SK-N-SH treated with all-trans-retinoic acid at 6 μM for 48 hours (cell line): ENCODE measurements around the gene CHURC1.

Experiments
- ATAC-seq: fragments of 200-7000 bp; cut with Tn5 transposase; 3 replicates; pipeline ENCODE4 v1.9.1; 2020; ENCODE audit warnings: mild to moderate bottlenecking, moderate library complexity
- BACH2 ChIP-seq: fragments of 250-450 bp; sonication (Bioruptor Pico); IDR thresholded peaks from 2 replicates; pipeline ENCODE4 v1.9.0; 2021; ENCODE audit warnings: mild to moderate bottlenecking, borderline replicate concordance
- CREB5 ChIP-seq: fragments of 250-450 bp; sonication (Bioruptor Pico); IDR thresholded peaks from 2 replicates; pipeline ENCODE4 v1.5.1; 2020; ENCODE audit warnings: low read depth, mild to moderate bottlenecking, moderate library complexity
- CSRNP3 ChIP-seq: fragments of 250-450 bp; sonication (Bioruptor Pico); IDR thresholded peaks from 2 replicates; pipeline ENCODE4 v1.5.1; 2021; ENCODE audit warnings: mild to moderate bottlenecking, moderate library complexity
- GLIS3 ChIP-seq: fragments of 250-450 bp; sonication (Bioruptor Pico); IDR thresholded peaks from 2 replicates; pipeline ENCODE4 v1.5.0; 2020; ENCODE audit warnings: mild to moderate bottlenecking, moderate library complexity
- ISL1 ChIP-seq: fragments of 250-450 bp; sonication (Bioruptor Pico); IDR thresholded peaks from 2 replicates; pipeline ENCODE4 v2.1.2; 2022; ENCODE audit warnings: mild to moderate bottlenecking, moderate library complexity
- OSR1 ChIP-seq: fragments of 250-450 bp; sonication (Bioruptor Pico); IDR thresholded peaks from 2 replicates; pipeline ENCODE4 v1.8.0; 2022; ENCODE audit warnings: moderate library complexity, mild to moderate bottlenecking, inconsistent platforms
- PATZ1 ChIP-seq: fragments of 250-450 bp; sonication (Bioruptor Pico); IDR thresholded peaks from 2 replicates; pipeline ENCODE4 v1.8.0; 2020; ENCODE audit warnings: mild to moderate bottlenecking, moderate library complexity, borderline replicate concordance
- POU6F1 ChIP-seq: fragments of 250-450 bp; sonication (Bioruptor Pico); IDR thresholded peaks from 2 replicates; pipeline ENCODE4 v1.8.0; 2021; ENCODE audit warnings: low read depth, mild to moderate bottlenecking, moderate library complexity, borderline replicate concordance
- PPARA ChIP-seq: fragments of 250-450 bp; sonication (Bioruptor Pico); IDR thresholded peaks from 2 replicates; pipeline ENCODE4 v1.5.0; 2020; ENCODE audit warnings: mild to moderate bottlenecking, borderline replicate concordance
- RARB ChIP-seq: fragments of 250-450 bp; sonication (Bioruptor Pico); IDR thresholded peaks from 2 replicates; pipeline ENCODE4 v1.8.0; 2021; ENCODE audit warnings: mild to moderate bottlenecking, moderate library complexity
- TCF4 ChIP-seq: fragments of 250-450 bp; sonication (Bioruptor Pico); IDR thresholded peaks from 2 replicates; pipeline ENCODE4 v1.8.0; 2021; ENCODE audit warnings: mild to moderate bottlenecking, moderate library complexity, borderline replicate concordance
- TOX ChIP-seq: fragments of 250-450 bp; sonication (Bioruptor Pico); IDR thresholded peaks from 2 replicates; pipeline ENCODE4 v1.8.0; 2021; ENCODE audit warnings: mild to moderate bottlenecking, moderate library complexity, borderline replicate concordance
- TSHZ2 ChIP-seq: fragments of 250-450 bp; sonication (Bioruptor Pico); IDR thresholded peaks from 2 replicates; pipeline ENCODE4 v1.5.0; 2020; ENCODE audit warnings: mild to moderate bottlenecking, moderate library complexity
- ZC3H10 ChIP-seq: fragments of 250-450 bp; sonication (Bioruptor Pico); IDR thresholded peaks from 2 replicates; pipeline ENCODE4 v1.5.1; 2021; ENCODE audit warnings: mild to moderate bottlenecking, moderate library complexity
- ZFP3 ChIP-seq: fragments of 250-450 bp; sonication (Bioruptor Pico); IDR thresholded peaks from 2 replicates; pipeline ENCODE4 v1.5.0; 2020; ENCODE audit warnings: mild to moderate bottlenecking, moderate library complexity
- ZFP30 ChIP-seq: fragments of 450-650 bp; formaldehyde crosslinking; IDR thresholded peaks from 2 replicates; pipeline ENCODE4 v1.5.0; 2022; ENCODE audit warnings: mild to moderate bottlenecking, moderate library complexity
- ZNF565 ChIP-seq: fragments of 450-650 bp; formaldehyde crosslinking; conservative IDR thresholded peaks from 2 replicates; pipeline ENCODE4 v1.5.0; 2020; ENCODE audit warnings: low read depth, mild to moderate bottlenecking, moderate library complexity
- ZNF70 ChIP-seq: fragments of 450-650 bp; formaldehyde crosslinking; IDR thresholded peaks from 2 replicates; pipeline ENCODE4 v1.5.0; 2020; ENCODE audit warnings: mild to moderate bottlenecking, moderate library complexity
- ZNF8 ChIP-seq: fragments of 450-650 bp; formaldehyde crosslinking; IDR thresholded peaks from 2 replicates; pipeline ENCODE4 v1.5.0; 2020; ENCODE audit warnings: mild to moderate bottlenecking, moderate library complexity

Gene CHURC1

GRCh38 chr14:64945431-64946178, 31.4 kb downstream of the CHURC1 start:
- TF ChIP-seq CREB5 (no peak), ISL1 (CRISPR knock-in tag) (no peak), ZC3H10 (CRISPR knock-in tag) (no peak), ZNF70 (no peak), ZNF565 (CRISPR knock-in tag) (no peak), TOX (CRISPR knock-in tag) (no peak), BACH2 (CRISPR knock-in tag) (no peak), TSHZ2 (CRISPR knock-in tag) (no peak), OSR1 (CRISPR knock-in tag) (no peak), ZNF8 (CRISPR knock-in tag) (no peak), RARB (CRISPR knock-in tag) (no peak), GLIS3 (CRISPR knock-in tag) (no peak), POU6F1 (no peak), ZFP30 (CRISPR knock-in tag) (no peak), TCF4 (CRISPR knock-in tag) (no peak), PATZ1 (CRISPR knock-in tag) (no peak)

GRCh38 chr14:64946310-64947045, 32.2 kb downstream of the CHURC1 start:
- TF ChIP-seq ZFP3 (CRISPR knock-in tag) (no peak), CSRNP3 (CRISPR knock-in tag) (no peak), ZNF565 (CRISPR knock-in tag) (no peak), PATZ1 (CRISPR knock-in tag) (no peak), PPARA (CRISPR knock-in tag) (no peak), ZNF8 (CRISPR knock-in tag) (no peak), OSR1 (CRISPR knock-in tag) (no peak), ISL1 (CRISPR knock-in tag) (no peak)
- ATAC-seq: no peak

More at GRCh38 chr14:64945431-64946178, 31.4 kb downstream of the CHURC1 start:
- no peak for ATAC-seq
